Measurements from ENCODE around the gene ZNF613.
"Not testable (repeated sequence)": the region's sequence is repeated elsewhere in the genome, so short reads cannot be mapped to it uniquely, and the experiment has no call there.

Gene ZNF613

DNA sequence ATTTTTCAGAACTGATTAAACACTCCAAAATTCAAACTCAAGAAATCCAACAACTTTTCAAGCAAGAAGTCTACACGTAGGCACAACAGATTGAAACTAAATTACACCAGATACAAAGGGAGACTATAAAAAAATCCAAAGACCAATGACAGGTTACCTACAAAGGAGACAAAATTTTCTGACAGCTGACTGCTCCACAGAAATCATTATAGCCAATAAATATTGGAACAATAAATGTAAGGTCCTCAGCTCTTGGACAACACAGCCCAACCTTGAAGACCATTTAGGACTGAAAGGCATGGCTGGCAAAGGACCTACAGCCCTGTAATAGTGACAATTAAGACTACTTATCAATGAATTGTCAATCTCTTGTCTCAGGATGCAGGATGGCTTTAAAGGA lies 43.4 kb downstream of the ZNF613 start:
- TF ChIP-seq, protein P1, sequence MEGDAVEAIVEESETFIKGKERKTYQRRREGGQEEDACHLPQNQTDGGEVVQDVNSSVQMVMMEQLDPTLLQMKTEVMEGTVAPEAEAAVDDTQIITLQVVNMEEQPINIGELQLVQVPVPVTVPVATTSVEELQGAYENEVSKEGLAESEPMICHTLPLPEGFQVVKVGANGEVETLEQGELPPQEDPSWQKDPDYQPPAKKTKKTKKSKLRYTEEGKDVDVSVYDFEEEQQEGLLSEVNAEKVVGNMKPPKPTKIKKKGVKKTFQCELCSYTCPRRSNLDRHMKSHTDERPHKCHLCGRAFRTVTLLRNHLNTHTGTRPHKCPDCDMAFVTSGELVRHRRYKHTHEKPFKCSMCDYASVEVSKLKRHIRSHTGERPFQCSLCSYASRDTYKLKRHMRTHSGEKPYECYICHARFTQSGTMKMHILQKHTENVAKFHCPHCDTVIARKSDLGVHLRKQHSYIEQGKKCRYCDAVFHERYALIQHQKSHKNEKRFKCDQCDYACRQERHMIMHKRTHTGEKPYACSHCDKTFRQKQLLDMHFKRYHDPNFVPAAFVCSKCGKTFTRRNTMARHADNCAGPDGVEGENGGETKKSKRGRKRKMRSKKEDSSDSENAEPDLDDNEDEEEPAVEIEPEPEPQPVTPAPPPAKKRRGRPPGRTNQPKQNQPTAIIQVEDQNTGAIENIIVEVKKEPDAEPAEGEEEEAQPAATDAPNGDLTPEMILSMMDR (conservative IDR thresholded peaks at IDR 0.05; ENCODE audit: control insufficient read depth, insufficient read depth, low read depth, low read length): no peak

DNA sequence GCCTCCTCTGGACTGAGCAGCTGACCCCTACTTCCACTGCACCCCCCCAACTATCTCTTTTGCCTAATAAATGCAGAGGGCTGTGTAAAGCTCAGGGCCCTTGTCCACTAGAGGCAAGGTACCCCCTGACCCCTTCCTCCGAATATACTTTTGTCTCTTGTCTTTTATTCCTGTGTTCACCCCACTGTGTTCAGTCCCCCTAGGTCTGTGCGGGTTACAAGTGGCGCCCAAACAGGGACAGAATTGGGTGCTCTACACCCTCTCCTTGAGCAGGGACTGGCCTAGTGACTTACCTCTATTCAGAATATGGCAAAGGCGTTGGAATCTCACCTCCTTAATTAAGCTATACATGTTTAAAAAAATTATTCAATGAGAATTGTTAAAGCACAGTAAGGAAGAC lies 44.4 kb downstream of the ZNF613 start:
- TF ChIP-seq, protein P1 (conservative IDR thresholded peaks at IDR 0.05; ENCODE audit: control insufficient read depth, insufficient read depth, low read depth, low read length): no peak
- no peak overlapping the region for H3K4me3 ChIP-seq (ENCODE audit: control insufficient read depth, low read depth, low read length)
- peak; percentile 21 for DNase-seq (ENCODE audit: low read depth)

More for the DNA sequence above, 43.4 kb downstream of the ZNF613 start:
- no peak for DNase-seq (ENCODE audit: low read depth)
- no peak overlapping the region for H3K4me3 ChIP-seq (ENCODE audit: control insufficient read depth, low read depth, low read length)

DNA sequence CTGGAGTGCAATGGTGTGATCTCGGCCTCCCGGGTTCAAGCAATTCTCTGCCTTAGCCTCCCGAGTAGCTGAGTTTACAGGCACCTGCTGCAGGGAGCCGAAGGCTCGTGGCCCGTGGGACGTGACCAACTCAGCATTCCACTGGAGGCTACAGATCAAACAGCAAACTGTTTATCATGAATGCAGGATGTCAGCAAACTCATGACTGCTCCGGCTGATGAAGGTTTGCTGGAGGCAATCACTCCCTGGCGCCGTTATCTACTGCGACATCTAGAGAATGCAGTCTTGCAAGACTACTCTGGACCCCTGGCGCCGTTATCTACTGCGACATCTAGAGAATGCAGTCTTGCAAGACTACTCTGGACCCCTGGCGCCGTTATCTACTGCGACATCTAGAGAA lies 48.5 kb downstream of the ZNF613 start:
- H3K4me3 ChIP-seq (ENCODE audit: control insufficient read depth, low read depth, low read length); DNase-seq (ENCODE audit: low read depth): not testable (repeated sequence)

DNA sequence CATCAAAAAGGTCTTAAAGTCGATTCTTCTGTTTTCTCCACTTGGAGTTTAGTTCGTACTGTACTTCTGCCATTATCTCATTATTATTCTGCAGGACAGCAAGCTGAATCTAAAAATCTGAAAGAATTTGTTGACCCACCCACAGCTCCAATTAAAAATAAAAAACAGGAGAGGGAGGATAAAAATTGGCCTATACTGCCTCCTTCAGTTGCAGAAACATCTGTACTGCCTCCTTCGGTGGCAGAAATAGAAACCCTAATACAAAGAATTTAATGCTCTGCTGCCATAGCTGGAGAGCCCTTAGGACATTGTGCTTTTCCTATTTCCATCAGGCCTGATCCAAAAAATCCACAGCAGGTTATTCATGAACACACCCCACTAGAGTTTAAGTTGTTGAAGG lies 49.6 kb downstream of the ZNF613 start:
- TF ChIP-seq, protein P1 (conservative IDR thresholded peaks at IDR 0.05; ENCODE audit: control insufficient read depth, insufficient read depth, low read depth, low read length): no peak
- no peak for DNase-seq (ENCODE audit: low read depth)
- H3K4me3 ChIP-seq (ENCODE audit: control insufficient read depth, low read depth, low read length): no peak overlapping the region

DNA sequence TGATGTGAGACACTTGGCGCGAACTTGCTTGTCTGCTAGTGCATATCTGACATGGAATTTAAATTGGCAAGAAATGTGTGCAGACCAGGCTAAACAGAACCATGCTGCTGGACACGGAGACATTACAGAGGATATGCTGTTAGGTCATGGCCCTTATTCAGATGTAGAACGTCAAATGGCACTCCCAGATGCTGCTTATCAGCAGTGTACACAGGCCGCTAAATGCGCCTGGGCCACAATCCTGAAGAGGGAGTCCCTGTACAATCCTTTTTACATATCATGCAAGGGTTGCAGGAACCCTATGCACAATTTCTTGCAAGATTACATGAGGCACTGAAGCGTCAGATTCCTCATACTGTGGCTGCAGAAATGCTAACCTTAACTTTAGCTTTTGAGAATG lies 50.1 kb downstream of the ZNF613 start:
- H3K4me3 ChIP-seq (ENCODE audit: control insufficient read depth, low read depth, low read length): no peak overlapping the region
- DNase-seq (ENCODE audit: low read depth): no peak
- TF ChIP-seq, protein P1 (conservative IDR thresholded peaks at IDR 0.05; ENCODE audit: control insufficient read depth, insufficient read depth, low read depth, low read length): no peak

DNA sequence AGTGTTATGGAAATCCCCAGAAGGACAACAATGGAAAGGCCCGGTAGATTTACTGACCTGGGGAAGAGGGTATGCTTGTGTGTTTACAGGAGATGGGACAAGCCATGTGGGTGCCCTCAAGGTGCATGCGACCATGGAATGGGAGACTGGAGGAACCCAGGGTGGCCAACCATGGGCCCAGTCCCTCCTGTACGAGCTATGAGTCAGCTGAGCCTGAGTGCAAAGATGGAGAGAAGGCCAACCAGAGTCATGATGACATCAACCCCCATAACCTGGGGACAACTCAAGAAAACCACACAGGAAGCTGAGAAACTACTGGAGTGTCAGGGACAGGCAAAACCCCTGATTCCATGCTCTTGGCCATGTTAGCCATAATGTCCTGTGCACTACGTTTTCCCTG lies 51.6 kb downstream of the ZNF613 start:
- TF ChIP-seq, protein P1 (conservative IDR thresholded peaks at IDR 0.05; ENCODE audit: control insufficient read depth, insufficient read depth, low read depth, low read length): no peak
- no peak overlapping the region for H3K4me3 ChIP-seq (ENCODE audit: control insufficient read depth, low read depth, low read length)

DNA sequence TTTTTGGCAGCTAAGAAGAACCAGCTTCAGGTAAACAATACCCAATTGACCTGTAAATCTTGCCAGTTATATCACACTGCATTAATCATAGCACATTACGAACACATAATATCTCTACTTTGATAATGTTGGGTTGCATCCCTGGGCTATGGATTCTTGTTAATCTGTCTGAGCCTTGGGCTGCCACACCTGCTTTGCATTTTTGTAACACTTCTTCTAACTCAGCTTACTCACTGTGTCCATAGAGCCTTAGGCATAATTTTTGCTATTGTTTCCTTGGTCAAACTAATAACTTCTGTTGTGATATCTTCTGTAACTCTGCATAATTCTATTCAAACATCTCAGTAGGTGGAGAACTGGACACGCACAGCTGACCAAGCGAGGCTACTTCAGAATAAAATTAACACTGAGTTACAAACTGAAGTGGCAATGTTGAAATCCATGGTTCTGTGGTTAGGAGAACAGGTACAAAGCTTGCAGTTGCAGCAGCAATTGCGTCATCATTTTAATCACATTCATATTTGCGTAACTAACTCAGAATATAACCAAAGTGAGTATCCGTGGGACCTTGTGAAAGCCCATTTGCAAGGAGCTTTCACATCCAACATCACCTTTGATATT lies 53.0 kb downstream of the ZNF613 start:
- TF ChIP-seq, protein P1 (conservative IDR thresholded peaks at IDR 0.05; ENCODE audit: control insufficient read depth, insufficient read depth, low read depth, low read length): no peak
- DNase-seq (ENCODE audit: low read depth): peak; percentile 25
- no peak overlapping the region for H3K4me3 ChIP-seq (ENCODE audit: control insufficient read depth, low read depth, low read length)

More for the DNA sequence above, 51.6 kb downstream of the ZNF613 start:
- no peak for DNase-seq (ENCODE audit: low read depth)

DNA sequence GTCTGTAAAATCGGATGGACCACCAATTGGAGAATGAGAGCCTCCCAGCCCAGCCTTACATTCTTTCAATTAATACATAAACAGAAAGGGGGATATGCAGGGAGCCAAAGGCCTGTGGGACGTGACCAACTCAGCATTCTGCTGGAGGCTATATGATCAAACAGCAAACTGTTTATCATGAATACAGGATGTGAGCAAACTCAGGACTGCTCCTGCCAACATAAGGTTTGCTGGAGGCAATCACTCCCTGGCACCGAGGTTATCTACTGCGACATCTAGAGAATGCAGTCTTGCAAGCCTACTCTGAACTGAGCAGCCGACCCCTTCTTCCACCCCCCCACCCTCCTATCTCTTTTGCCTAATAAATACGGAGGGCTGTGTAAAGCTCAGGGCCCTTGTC lies 53.7 kb downstream of the ZNF613 start:
- not testable (repeated sequence) for H3K4me3 ChIP-seq (ENCODE audit: control insufficient read depth, low read depth, low read length); DNase-seq (ENCODE audit: low read depth)
